Sigmoid colon (tissue), 7 donors: ENCODE data around the gene YARS1. TPM values are rescaled to one million over a fixed set of nuclear protein-coding genes. Genes with fewer than 3 reads are reported as not detected.

Experiments used
- DNase-seq: peaks from one replicate; pipeline ENCODE4 v3.0.0-alpha.2; 2019
- H3K27ac ChIP-seq, 4 donors: fragments of 200-600 bp; sonication (generic); one replicate each; pipeline ENCODE4 v1.5.1; 2016 to 2019; ENCODE audit warnings: mild to moderate bottlenecking in 1 of 4
- H3K27me3 ChIP-seq, 3 donors: fragments of 200-600 bp; sonication (generic); one replicate each; pipeline ENCODE4 v1.5.1; 2019; ENCODE audit warnings: mild to moderate bottlenecking in 1 of 3
- H3K36me3 ChIP-seq, 4 donors: fragments of 200-600 bp; sonication (generic); one replicate each; pipeline ENCODE4 v1.5.1; 2016 to 2019
- H3K4me1 ChIP-seq, 4 donors: fragments of 200-600 bp; sonication (generic); one replicate each; pipeline ENCODE4 v1.5.1; 2017 to 2019
- H3K4me3 ChIP-seq, 4 donors: fragments of 200-600 bp; sonication (generic); one replicate each; pipeline ENCODE4 v1.5.1; 2017 to 2019; ENCODE audit warnings: mild to moderate bottlenecking in 2 of 4, moderate library complexity in 1 of 4
- H3K9me3 ChIP-seq, 4 donors: fragments of 200-600 bp in 3 of 4; sonication (generic) in 3 of 4; one replicate each; pipeline versions ENCODE4 v1.5.1 to v1.6.1; 2013 to 2019
- EP300 ChIP-seq, 4 donors: sonication (generic); formaldehyde crosslinking; IDR thresholded peaks; one replicate each; pipeline ENCODE4 v1.6.1; 2017; ENCODE audit warnings: antibody characterized with exemption in 4 of 4
- POLR2A ChIP-seq, 2 donors: fragments of 450-650 bp; IDR thresholded peaks; one replicate each; pipeline ENCODE4 v1.6.1; 2016; ENCODE audit warnings: antibody characterized with exemption in 2 of 2, mild to moderate bottlenecking in 2 of 2, moderate library complexity in 2 of 2
- POLR2AphosphoS5 ChIP-seq, 4 donors: sonication (generic); formaldehyde crosslinking; IDR thresholded peaks; one replicate each; pipeline ENCODE4 v1.6.1; 2017; ENCODE audit warnings: antibody characterized with exemption in 4 of 4
- WGBS, 2 donors: extraction: QIAGEN DNeasy Blood & Tissue Kit; methylation state at CpG; one replicate each; pipeline ENCODE4 v1.1.7; 2013; 5-methylcytosine and 5-hydroxymethylcytosine counted together
- intact Hi-C: fragments of 100-400 bp; cut with DNase I; formaldehyde crosslinking; loops from one replicate; pipeline ENCODE4 v1.15.1; 2023
- polyA plus RNA-seq, 3 donors: library from polyadenylated mRNA; stranded (reverse); fragments of 200-250 nt; gene quantifications; one replicate each; pipeline ENCODE4 v1.2.3, GENCODE V29; 2013
- total RNA-seq, 4 donors: library from RNA; depleted of rRNA; stranded (reverse); fragments of >200 nt; gene quantifications; one replicate each; pipeline ENCODE4 v1.1.0, GENCODE V29; 2016
- TF ChIP-seq, protein P1 (sequence below), 4 experiments: fragments of 450-650 bp in 3 of 4; fragments of 200-600 bp in 1 of 4; IDR thresholded peaks; one replicate each; pipeline ENCODE4 v1.5.1; 2016 to 2019; ENCODE audit warnings: antibody characterized with exemption in 4 of 4, mild to moderate bottlenecking in 3 of 4, moderate library complexity in 2 of 4
- donor health status: healthy with polysubstance abuse.
- donor health status: Bipolar disorder and iron deficiency.
- donor health status: healthy.

The YARS1 gene
- total and polyA plus RNA-seq, 7 donors: 28.7 to 65.2 (median 33.6) TPM

DNA sequence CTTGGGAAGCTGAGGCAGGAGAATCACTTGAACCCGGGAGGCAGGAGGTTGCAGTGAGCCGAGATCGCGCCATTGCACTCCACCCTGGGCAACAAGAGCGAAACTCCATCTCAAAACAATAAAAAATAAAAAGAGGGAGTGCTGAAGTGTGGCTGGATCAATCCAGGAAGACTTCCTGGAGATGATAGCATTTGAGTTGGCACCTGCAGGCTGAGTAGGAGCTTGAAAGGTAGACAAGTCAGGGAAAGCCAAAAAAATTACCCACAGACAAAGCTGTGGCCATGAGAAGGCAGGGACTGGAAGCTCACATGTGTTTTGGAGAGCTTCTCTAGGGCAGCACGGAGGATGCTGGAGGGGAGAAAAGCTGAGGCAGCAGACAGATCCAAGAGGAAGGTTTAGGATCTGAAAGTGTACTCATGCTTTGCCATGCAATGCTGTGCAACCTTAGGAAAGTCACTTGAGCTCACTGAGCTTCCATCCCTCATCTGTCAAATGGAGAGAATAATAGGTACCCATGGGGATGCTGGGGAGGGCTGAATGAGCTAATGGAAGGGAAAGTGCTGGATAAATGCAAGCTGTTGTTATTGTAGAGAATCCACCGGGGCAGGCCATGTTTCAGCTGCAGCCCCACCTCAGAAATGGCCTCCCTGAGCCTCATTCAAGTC is 88.6 kb downstream of the YARS1 start:
- Histone ChIP-seq H3K27ac (no peak overlapping the region), H3K4me1 (peaks cover 0 to 13% (median 5%) of the 10 kb centered on the region in 4 donors), H3K9me3 (no peaks in the 10 kb centered on the region), H3K4me3 (no peak overlapping the region), H3K36me3 (no peaks in the 10 kb centered on the region), H3K27me3 (no peaks in the 10 kb centered on the region)
- TF ChIP-seq POLR2AphosphoS5 (IDR thresholded peaks at IDR 0.05): no peak
- no peak for TF ChIP-seq EP300 (IDR thresholded peaks at IDR 0.05)
- TF ChIP-seq, protein P1, sequence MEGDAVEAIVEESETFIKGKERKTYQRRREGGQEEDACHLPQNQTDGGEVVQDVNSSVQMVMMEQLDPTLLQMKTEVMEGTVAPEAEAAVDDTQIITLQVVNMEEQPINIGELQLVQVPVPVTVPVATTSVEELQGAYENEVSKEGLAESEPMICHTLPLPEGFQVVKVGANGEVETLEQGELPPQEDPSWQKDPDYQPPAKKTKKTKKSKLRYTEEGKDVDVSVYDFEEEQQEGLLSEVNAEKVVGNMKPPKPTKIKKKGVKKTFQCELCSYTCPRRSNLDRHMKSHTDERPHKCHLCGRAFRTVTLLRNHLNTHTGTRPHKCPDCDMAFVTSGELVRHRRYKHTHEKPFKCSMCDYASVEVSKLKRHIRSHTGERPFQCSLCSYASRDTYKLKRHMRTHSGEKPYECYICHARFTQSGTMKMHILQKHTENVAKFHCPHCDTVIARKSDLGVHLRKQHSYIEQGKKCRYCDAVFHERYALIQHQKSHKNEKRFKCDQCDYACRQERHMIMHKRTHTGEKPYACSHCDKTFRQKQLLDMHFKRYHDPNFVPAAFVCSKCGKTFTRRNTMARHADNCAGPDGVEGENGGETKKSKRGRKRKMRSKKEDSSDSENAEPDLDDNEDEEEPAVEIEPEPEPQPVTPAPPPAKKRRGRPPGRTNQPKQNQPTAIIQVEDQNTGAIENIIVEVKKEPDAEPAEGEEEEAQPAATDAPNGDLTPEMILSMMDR (IDR thresholded peaks at IDR 0.05): no peak
- TF ChIP-seq POLR2A (IDR thresholded peaks at IDR 0.05): no peak
- no peak for DNase-seq
- WGBS, 2 donors: 60 to 86% methylated on average over 7 of the region's 7 CpGs
- intact Hi-C loops: no loop called here

DNA sequence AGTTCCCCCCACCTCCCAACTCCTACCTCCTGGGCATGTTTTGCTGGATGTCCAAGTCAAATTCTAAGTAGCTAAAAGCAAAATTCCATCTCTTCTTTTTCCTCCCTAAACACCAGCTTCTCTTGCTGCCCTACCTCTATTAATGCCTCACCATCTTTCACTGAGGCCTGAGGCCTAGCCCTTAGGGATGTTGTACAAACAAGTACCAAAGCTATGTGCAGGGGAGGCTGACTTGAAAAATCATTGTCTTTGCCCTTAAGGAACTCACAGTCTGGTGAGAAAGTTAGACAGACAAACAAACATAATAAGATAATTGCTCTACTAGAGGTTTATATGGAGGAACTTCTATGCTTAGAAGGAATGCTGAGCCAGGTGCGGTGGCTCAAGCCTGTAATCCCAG is 89.3 kb downstream of the YARS1 start:
- H3K9me3 ChIP-seq: no peaks in the 10 kb centered on the region
- 40 to 80% methylated on average over 1 of the region's 1 CpG for WGBS, 2 donors

DNA sequence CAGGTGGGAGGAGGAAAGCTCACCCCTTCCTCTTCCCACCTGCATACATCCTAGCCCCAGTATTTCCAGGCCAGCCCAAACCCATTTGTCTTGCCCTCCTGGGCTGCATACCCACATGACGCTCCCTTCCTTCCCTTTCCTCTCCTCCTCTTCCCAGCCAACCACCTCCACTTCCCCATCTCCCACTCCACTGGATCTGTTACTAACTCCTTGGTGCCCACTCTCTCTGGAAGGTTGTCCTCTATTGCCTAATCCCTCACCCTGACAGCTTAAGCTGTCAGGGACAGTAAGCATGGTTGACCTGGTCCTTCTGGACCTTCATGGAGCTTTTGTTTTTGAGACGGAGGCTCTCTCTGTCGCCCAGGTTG is 91.6 kb downstream of the YARS1 start:
- no peaks in the 10 kb centered on the region for H3K9me3 ChIP-seq
- no peak overlapping the region for H3K27ac ChIP-seq
- DNase-seq: no peak
- TF ChIP-seq POLR2AphosphoS5 (IDR thresholded peaks at IDR 0.05): no peak
- TF ChIP-seq, protein P1 (IDR thresholded peaks at IDR 0.05): no peak
- TF ChIP-seq POLR2A (IDR thresholded peaks at IDR 0.05): no peak
- no peak for TF ChIP-seq EP300 (IDR thresholded peaks at IDR 0.05)
- peaks cover 0 to 13% (median 5%) of the 10 kb centered on the region in 4 donors for H3K4me1 ChIP-seq
- H3K27me3 ChIP-seq: no peaks in the 10 kb centered on the region
- intact Hi-C loops: no loop called here
- H3K36me3 ChIP-seq: no peaks in the 10 kb centered on the region
- WGBS, 2 donors: 89 to 97% methylated on average over 3 of the region's 3 CpGs
- H3K4me3 ChIP-seq: no peak overlapping the region

More for the DNA sequence above, 89.3 kb downstream of the YARS1 start:
- no peak for TF ChIP-seq POLR2A (IDR thresholded peaks at IDR 0.05)
- TF ChIP-seq, protein P1 (IDR thresholded peaks at IDR 0.05): no peak
- no peak overlapping the region for H3K27ac ChIP-seq
- no peaks in the 10 kb centered on the region for H3K27me3 ChIP-seq
- intact Hi-C loops: no loop called here
- H3K4me3 ChIP-seq: no peak overlapping the region
- DNase-seq: no peak
- H3K4me1 ChIP-seq: peaks cover 0 to 13% (median 5%) of the 10 kb centered on the region in 4 donors
- H3K36me3 ChIP-seq: no peaks in the 10 kb centered on the region

Other genes with a start within 250 kb of the YARS1 start
- gene ZBTB8OS, start 166.8 kb downstream of the YARS1 start, total RNA-seq: 10 to 100 TPM; 19.9 to 40.3 (median 36.8) TPM
- gene ZBTB8OS, start 166.8 kb downstream of the YARS1 start, polyA plus RNA-seq: 10 to 100 TPM; 51.9 to 97.3 (median 89.5) TPM
- 100 to 1,000 TPM in 3 of 4 donors, 10 to 100 TPM in 1; 91.8 to 118 (median 108) TPM for gene RBBP4, start 166.2 kb downstream of the YARS1 start, total RNA-seq
- gene RBBP4, start 166.2 kb downstream of the YARS1 start, polyA plus RNA-seq: 10 to 100 TPM; 54.1 to 81.1 (median 59.9) TPM
- gene SYNC, start 114.6 kb downstream of the YARS1 start, total RNA-seq: 10 to 100 TPM; 22.5 to 87.5 (median 33.8) TPM
- gene SYNC, start 114.6 kb downstream of the YARS1 start, polyA plus RNA-seq: 10 to 100 TPM in 1 of 3 donors, 1 to 10 TPM in 2; 6.9 to 12.7 (median 9.6) TPM
- gene S100PBP, start 295 bp upstream of the YARS1 start, total RNA-seq: 10 to 100 TPM; 25.2 to 50.7 (median 28.9) TPM
- gene S100PBP, start 295 bp upstream of the YARS1 start, polyA plus RNA-seq: 10 to 100 TPM in 2 of 3 donors, 1 to 10 TPM in 1; 3.2 to 12.7 (median 10.2) TPM
- gene FNDC5, start 53.6 kb upstream of the YARS1 start, total RNA-seq: 10 to 100 TPM in 1 of 4 donors, 1 to 10 TPM in 1, under 1 TPM in 2; 0.41 to 10.2 (median 1.6) TPM
- 1 to 10 TPM in 1 of 3 donors, under 1 TPM in 1, not detected in 1; 0.20 to 1.2 TPM for gene FNDC5, start 53.6 kb upstream of the YARS1 start, polyA plus RNA-seq
- gene HPCA, start 69.1 kb upstream of the YARS1 start, total RNA-seq: not detected
- gene HPCA, start 69.1 kb upstream of the YARS1 start, polyA plus RNA-seq: 1 to 10 TPM; 1.2 to 1.9 (median 1.8) TPM
- gene TMEM54, start 84.0 kb upstream of the YARS1 start, total RNA-seq: 100 to 1,000 TPM in 1 of 4 donors, 10 to 100 TPM in 3; 47.4 to 135 (median 57.9) TPM
- gene TMEM54, start 84.0 kb upstream of the YARS1 start, polyA plus RNA-seq: 100 to 1,000 TPM; 699 to 799 (median 707) TPM
- 10 to 100 TPM; 14.5 to 28.9 (median 21.6) TPM for gene RNF19B, start 147.5 kb upstream of the YARS1 start, total RNA-seq
- gene RNF19B, start 147.5 kb upstream of the YARS1 start, polyA plus RNA-seq: 10 to 100 TPM; 43.2 to 50.7 (median 46.7) TPM
- gene AK2, start 219.5 kb upstream of the YARS1 start, total RNA-seq: 100 to 1,000 TPM in 2 of 4 donors, 10 to 100 TPM in 2; 79.6 to 190 (median 98.8) TPM
- 100 to 1,000 TPM; 139 to 202 (median 158) TPM for gene AK2, start 219.5 kb upstream of the YARS1 start, polyA plus RNA-seq